Spleen (tissue), 11 donors: ENCODE measurements around the gene BCL2L11. TPM values are rescaled to one million over a fixed set of nuclear protein-coding genes. Genes with fewer than 3 reads are reported as not detected.

ENCODE experiments used
- DNase-seq: peaks from one replicate; pipeline ENCODE4 v3.0.0-alpha.2; 2020
- H3K27ac ChIP-seq, 8 donors: fragments of 200-600 bp; sonication (generic) in 7 of 8; 1 replicate in 4 of 8; 2 replicates in 4 of 8; pipeline versions ENCODE4 v1.5.0 to v1.8.0; 2016 to 2021; ENCODE audit warnings: inconsistent platforms in 4 of 8, mild to moderate bottlenecking in 4 of 8, moderate library complexity in 1 of 8
- H3K27me3 ChIP-seq, 7 donors: fragments of 200-600 bp; sonication (generic) in 6 of 7; replicated peaks in 1 of 7; 1 replicate in 4 of 7; 2 replicates in 3 of 7; pipeline versions ENCODE4 v1.5.0 to v1.8.0; 2016 to 2021; ENCODE audit warnings: inconsistent platforms in 3 of 7, mild to moderate bottlenecking in 1 of 7
- H3K36me3 ChIP-seq, 6 donors: fragments of 200-600 bp; sonication (generic) in 5 of 6; 1 replicate in 4 of 6; 2 replicates in 2 of 6; pipeline versions ENCODE4 v1.5.0 to v1.8.0; 2016 to 2021; ENCODE audit warnings: inconsistent platforms in 2 of 6
- H3K4me1 ChIP-seq, 6 donors: fragments of 200-600 bp; sonication (generic) in 5 of 6; 1 replicate in 3 of 6; 2 replicates in 3 of 6; pipeline versions ENCODE4 v1.5.0 to v1.8.0; 2016 to 2021; ENCODE audit warnings: inconsistent platforms in 3 of 6
- H3K4me3 ChIP-seq, 8 donors: fragments of 200-600 bp; sonication (generic) in 7 of 8; 1 replicate in 4 of 8; 2 replicates in 4 of 8; pipeline versions ENCODE4 v1.5.0 to v1.8.0; 2016 to 2021; ENCODE audit warnings: inconsistent platforms in 4 of 8, mild to moderate bottlenecking in 4 of 8, moderate library complexity in 2 of 8
- H3K9me3 ChIP-seq, 8 donors: fragments of 200-600 bp; sonication (generic) in 7 of 8; 1 replicate in 4 of 8; 2 replicates in 4 of 8; pipeline versions ENCODE4 v1.5.0 to v1.8.0; 2016 to 2021; ENCODE audit warnings: inconsistent platforms in 4 of 8
- CTCF ChIP-seq, 11 experiments: fragments of 200-600 bp in 7 of 11; fragments of 450-650 bp in 4 of 11; sonication (generic) in 4 of 11; IDR thresholded peaks in 8 of 11; conservative IDR thresholded peaks in 3 of 11; 1 replicate in 7 of 11; 2 replicates in 4 of 11; pipeline versions ENCODE4 v1.4.0 to v1.8.0; 2016 to 2021; ENCODE audit warnings: antibody characterized with exemption in 11 of 11, inconsistent platforms in 4 of 11, mild to moderate bottlenecking in 1 of 11
- POLR2A ChIP-seq, 3 donors: fragments of 450-650 bp; IDR thresholded peaks; one replicate each; pipeline ENCODE4 v1.5.1; 2017; ENCODE audit warnings: antibody characterized with exemption in 3 of 3, mild to moderate bottlenecking in 1 of 3
- POLR2AphosphoS5 ChIP-seq, 3 donors: sonication (generic); formaldehyde crosslinking; IDR thresholded peaks; one replicate each; pipeline ENCODE4 v1.5.1; 2017; ENCODE audit warnings: antibody characterized with exemption in 3 of 3
- WGBS, 5 donors: extraction: QIAGEN DNeasy Blood & Tissue Kit in 3 of 5; methylation state at CpG; one replicate each; pipeline versions ENCODE4 v1.1.5 to v1.1.7; 2013 to 2018; 5-methylcytosine and 5-hydroxymethylcytosine counted together
- intact Hi-C: fragments of 100-400 bp; cut with DNase I; formaldehyde crosslinking; loops from one replicate; pipeline ENCODE4 v1.15.0; 2023; ENCODE audit warnings: low total_unique reads
- polyA plus RNA-seq, 3 donors: library from polyadenylated mRNA; stranded (reverse); fragments of 200-250 nt; gene quantifications; one replicate each; pipeline ENCODE4 v1.2.1, GENCODE V29; 2013
- total RNA-seq, 7 donors: library from RNA; depleted of rRNA in 3 of 7; stranded (reverse); fragments of >200 nt in 3 of 7; fragmentation: NEBNext Ultra II Directional in 4 of 7; extraction: Animal tissue kit (Norgen Biotek cat#: 25700) in 4 of 7; gene quantifications; one replicate each; pipeline versions ENCODE4 v1.1.0 to v1.2.1, GENCODE V29; 2016 to 2021
- donor health status: healthy with polysubstance abuse.
- donor health status: DM: no; HTN: no; CAD: no; lungs with moderate emphysema.
- donor health status: DM: no; HTN: no; CAD: no.
- donor health status: Bipolar disorder and iron deficiency.
- donor health status: healthy.
- donor health status: DM: no; HTN: no; CAD: no.
- donor health status: DM: yes; HTN: yes; CAD: no.

Gene BCL2L11
- total and polyA plus RNA-seq, 10 donors, result 4.6 to 95.2 (median 38.4) TPM

- peaks cover 0 to 12% (median 0%) of the 10 kb centered on the region in 6 donors for H3K4me1 ChIP-seq
- no peak overlapping the region for H3K27ac ChIP-seq
- TF ChIP-seq POLR2AphosphoS5 (IDR thresholded peaks at IDR 0.05) (no peak), POLR2A (IDR thresholded peaks at IDR 0.05) (no peak), CTCF (IDR thresholded peaks at IDR 0.05 in 8 of 11, conservative IDR thresholded peaks at IDR 0.05 in 3 of 11) (no peak)
- 74 to 87% (median 83%) methylated on average over 2 of the region's 2 CpGs for WGBS, 5 donors
- no peaks in the 10 kb centered on the region for H3K27me3 ChIP-seq
- DNase-seq, result no peak
- H3K4me3 ChIP-seq, result no peak overlapping the region
- no peaks in the 10 kb centered on the region for H3K9me3 ChIP-seq
- intact Hi-C loops, result no loop called here
- no peaks in the 10 kb centered on the region for H3K36me3 ChIP-seq
These were observed 62.0 kb downstream of the BCL2L11 start for GRCh38 chr2:111182740-111183139.

GRCh38 chr2:111184725-111185310, 64.1 kb downstream of the BCL2L11 start:
- Histone ChIP-seq H3K4me1 (peaks cover 0 to 12% (median 0%) of the 10 kb centered on the region in 6 donors), H3K27me3 (no peaks in the 10 kb centered on the region), H3K4me3 (no peak overlapping the region), H3K9me3 (no peaks in the 10 kb centered on the region), H3K36me3 (no peaks in the 10 kb centered on the region), H3K27ac (no peak overlapping the region)
- WGBS, 5 donors, result 52 to 77% (median 67%) methylated on average over 2 of the region's 2 CpGs
- intact Hi-C loops, result no loop called here
- no peak for TF ChIP-seq POLR2A (IDR thresholded peaks at IDR 0.05)
- TF ChIP-seq POLR2AphosphoS5 (IDR thresholded peaks at IDR 0.05), result no peak
- TF ChIP-seq CTCF (IDR thresholded peaks at IDR 0.05 in 8 of 11, conservative IDR thresholded peaks at IDR 0.05 in 3 of 11), result no peak
- DNase-seq, result no peak

GRCh38 chr2:111185361-111186022, 64.8 kb downstream of the BCL2L11 start:
- no peak for DNase-seq
- intact Hi-C loops, result no loop called here
- Histone ChIP-seq H3K27ac (no peak overlapping the region), H3K9me3 (no peaks in the 10 kb centered on the region), H3K4me3 (no peak overlapping the region), H3K4me1 (peaks cover 0 to 12% (median 0%) of the 10 kb centered on the region in 6 donors), H3K36me3 (no peaks in the 10 kb centered on the region), H3K27me3 (no peaks in the 10 kb centered on the region)
- TF ChIP-seq POLR2AphosphoS5 (IDR thresholded peaks at IDR 0.05), result no peak
- TF ChIP-seq POLR2A (IDR thresholded peaks at IDR 0.05), result no peak
- TF ChIP-seq CTCF (IDR thresholded peaks at IDR 0.05 in 8 of 11, conservative IDR thresholded peaks at IDR 0.05 in 3 of 11), result no peak
- WGBS, 5 donors, result 65 to 83% (median 70%) methylated on average over 12 of the region's 12 CpGs

- no peak overlapping the region for H3K27ac ChIP-seq
- no peaks in the 10 kb centered on the region for H3K36me3 ChIP-seq
These were observed 65.5 kb downstream of the BCL2L11 start for GRCh38 chr2:111186121-111186715.

More at GRCh38 chr2:111186121-111186715, 65.5 kb downstream of the BCL2L11 start:
- no peaks in the 10 kb centered on the region for H3K27me3 ChIP-seq
- H3K4me3 ChIP-seq, result no peak overlapping the region
- peaks cover 0 to 12% (median 0%) of the 10 kb centered on the region in 6 donors for H3K4me1 ChIP-seq
- no peak for DNase-seq
- H3K9me3 ChIP-seq, result no peaks in the 10 kb centered on the region
- intact Hi-C loops, result no loop called here
- 92 to 96% (median 95%) methylated on average over 10 of the region's 10 CpGs for WGBS, 5 donors
- TF ChIP-seq POLR2A (IDR thresholded peaks at IDR 0.05), result no peak
- TF ChIP-seq CTCF (IDR thresholded peaks at IDR 0.05 in 8 of 11, conservative IDR thresholded peaks at IDR 0.05 in 3 of 11), result no peak
- TF ChIP-seq POLR2AphosphoS5 (IDR thresholded peaks at IDR 0.05), result no peak
